Liver (tissue), 9 donors: Measurements from ENCODE around the gene MEDAG. TPM values are rescaled to one million over a fixed set of nuclear protein-coding genes. Genes with fewer than 3 reads are reported as not detected.

Source experiments
- DNase-seq: peaks from one replicate; pipeline ENCODE4 v3.0.0-alpha.2; 2017; ENCODE audit warnings: low spot score
- H3K27ac ChIP-seq, 2 donors: one replicate each; pipeline ENCODE4 v1.7.0; 2013; ENCODE audit warnings: inconsistent platforms in 2 of 2, low read length in 2 of 2, control low read depth in 1 of 2, low read depth in 1 of 2, mild to moderate bottlenecking in 1 of 2
- H3K27me3 ChIP-seq, 4 donors: one replicate each; pipeline versions ENCODE4 v1.6.1 to v1.7.0; 2013; ENCODE audit warnings: low read length in 3 of 4, inconsistent platforms in 1 of 4, mild to moderate bottlenecking in 1 of 4, moderate library complexity in 1 of 4; ENCODE audit not compliant: control insufficient read depth in 4 of 4, insufficient read depth in 4 of 4
- H3K36me3 ChIP-seq, 4 donors: one replicate each; pipeline versions ENCODE4 v1.6.1 to v1.7.0; 2013; ENCODE audit warnings: low read length in 3 of 4, mild to moderate bottlenecking in 3 of 4, low read depth in 1 of 4, moderate library complexity in 1 of 4; ENCODE audit not compliant: control insufficient read depth in 4 of 4, insufficient read depth in 3 of 4
- H3K4me1 ChIP-seq, 4 donors: one replicate each; pipeline versions ENCODE4 v1.6.1 to v1.7.0; 2013; ENCODE audit warnings: low read length in 3 of 4, mild to moderate bottlenecking in 3 of 4, moderate library complexity in 1 of 4; ENCODE audit not compliant: control insufficient read depth in 4 of 4, insufficient read depth in 4 of 4
- H3K4me3 ChIP-seq, 3 donors: one replicate each; pipeline versions ENCODE4 v1.6.1 to v1.7.0; 2013; ENCODE audit warnings: low read length in 3 of 3, control low read depth in 1 of 3, low read depth in 1 of 3, mild to moderate bottlenecking in 1 of 3
- H3K9ac ChIP-seq, 2 donors: one replicate each; pipeline ENCODE4 v1.7.0; 2013; ENCODE audit warnings: low read length in 2 of 2, mild to moderate bottlenecking in 2 of 2, moderate library complexity in 2 of 2, control low read depth in 1 of 2, low read depth in 1 of 2
- H3K9me3 ChIP-seq, 4 donors: one replicate each; pipeline versions ENCODE4 v1.6.1 to v1.7.0; 2013; ENCODE audit warnings: low read length in 3 of 4; ENCODE audit not compliant: control insufficient read depth in 4 of 4
- EGR1 ChIP-seq, 2 donors: IDR thresholded peaks; 2 replicates each; pipeline ENCODE4 v1.6.1; 2016 to 2018; ENCODE audit warnings: antibody characterized with exemption in 2 of 2, low read depth in 2 of 2
- FOXA1 ChIP-seq: IDR thresholded peaks from 2 replicates; pipeline ENCODE4 v1.6.1; 2016; ENCODE audit warnings: antibody characterized with exemption
- FOXA2 ChIP-seq: IDR thresholded peaks from 2 replicates; pipeline ENCODE4 v1.6.1; 2016; ENCODE audit warnings: antibody characterized with exemption
- GABPA ChIP-seq, 2 donors: IDR thresholded peaks in 1 of 2; conservative IDR thresholded peaks in 1 of 2; 2 replicates each; pipeline ENCODE4 v1.6.1; 2016; ENCODE audit warnings: antibody characterized with exemption in 2 of 2, mild to moderate bottlenecking in 1 of 2, moderate library complexity in 1 of 2
- HNF4A ChIP-seq, 2 donors: conservative IDR thresholded peaks; 2 replicates each; pipeline ENCODE4 v1.6.1; 2016; ENCODE audit warnings: antibody characterized with exemption in 2 of 2, mild to moderate bottlenecking in 2 of 2
- HNF4G ChIP-seq: IDR thresholded peaks from 2 replicates; pipeline ENCODE4 v1.6.1; 2016; ENCODE audit warnings: antibody characterized with exemption
- JUND ChIP-seq, 2 donors: IDR thresholded peaks; 2 replicates each; pipeline ENCODE4 v1.6.1; 2016; ENCODE audit warnings: antibody characterized with exemption in 2 of 2
- NR2F2 ChIP-seq: IDR thresholded peaks from 2 replicates; pipeline ENCODE4 v1.6.1; 2016; ENCODE audit warnings: antibody characterized with exemption
- SP1 ChIP-seq: IDR thresholded peaks from 2 replicates; pipeline ENCODE4 v1.6.1; 2018; ENCODE audit warnings: antibody characterized with exemption, mild to moderate bottlenecking
- TAF1 ChIP-seq: conservative IDR thresholded peaks from 2 replicates; pipeline ENCODE4 v1.6.1; 2016; ENCODE audit warnings: antibody characterized with exemption, mild to moderate bottlenecking
- YY1 ChIP-seq: IDR thresholded peaks from 2 replicates; pipeline ENCODE4 v1.6.1; 2016; ENCODE audit warnings: antibody characterized with exemption, mild to moderate bottlenecking
- WGBS: extraction: QIAGEN DNeasy Blood & Tissue Kit; methylation state at CpG from one replicate; pipeline ENCODE4 v1.1.7; 2013; 5-methylcytosine and 5-hydroxymethylcytosine counted together
- polyA plus RNA-seq, 2 donors: library from polyadenylated mRNA; stranded (reverse) in 1 of 2; unstranded in 1 of 2; fragments of 200-250 nt in 1 of 2; fragments of >200 nt in 1 of 2; fragmentation: Nextera tagmentation in 1 of 2; extraction: Ambion mirVana in 1 of 2; gene quantifications; one replicate each; pipeline versions ENCODE4 v1.2.1 to v1.2.3, GENCODE V29; 2013 to 2015
- total RNA-seq, 2 donors: library from RNA; depleted of rRNA; stranded (reverse); fragments of >200 nt; gene quantifications; one replicate each; pipeline ENCODE4 v1.2.3, GENCODE V29; 2014
- TF ChIP-seq, protein P1 (sequence below): IDR thresholded peaks from 2 replicates; pipeline ENCODE4 v1.6.1; 2016; ENCODE audit warnings: antibody characterized with exemption
- TF ChIP-seq, protein P2 (sequence below): IDR thresholded peaks from 2 replicates; pipeline ENCODE4 v1.6.1; 2016; ENCODE audit warnings: antibody characterized with exemption, mild to moderate bottlenecking
- TF ChIP-seq, protein P3 (sequence below): IDR thresholded peaks from 2 replicates; pipeline ENCODE4 v1.6.1; 2016; ENCODE audit warnings: antibody characterized with exemption
- TF ChIP-seq, protein P4 (sequence below): IDR thresholded peaks from 2 replicates; pipeline ENCODE4 v1.6.1; 2016; ENCODE audit warnings: antibody characterized with exemption
- TF ChIP-seq, protein P5 (sequence below): fragments of 150-350 bp; IDR thresholded peaks from 2 replicates; pipeline ENCODE4 v1.5.1; 2017; ENCODE audit warnings: improper control_type of control experiment, low read depth, low read length; ENCODE audit not compliant: missing input control
- donor health status: healthy.
- donor health status: healthy.
- donor health status: healthy.
- donor health status: healthy.
- donor health status: healthy.

MEDAG gene
- total and polyA plus RNA-seq, 4 donors = 0.05 to 0.50 (median 0.27) TPM

DNA sequence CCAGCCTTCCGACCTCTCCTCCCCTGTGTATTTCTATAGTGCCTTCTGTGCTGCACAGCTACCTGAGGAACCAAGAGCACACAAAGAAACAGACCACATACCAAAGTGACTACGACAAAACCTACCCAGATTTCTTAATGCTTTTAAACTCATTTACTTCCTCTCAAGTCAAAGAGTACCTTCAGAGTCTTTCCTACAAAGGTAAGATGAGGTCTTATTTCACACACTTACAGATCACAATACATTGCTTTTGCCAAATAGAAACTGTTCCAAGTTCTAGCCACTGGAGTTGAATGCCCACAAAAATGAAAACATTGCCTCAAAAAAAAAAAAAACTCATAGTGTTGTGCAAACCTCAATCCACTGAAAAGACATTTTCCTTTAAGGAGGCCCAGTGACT, 62.8 kb downstream of the MEDAG start:
- TF ChIP-seq SP1 (no peak), TAF1 (no peak), HNF4G (no peak), GABPA (IDR thresholded peaks at IDR 0.05 in 1 of 2, conservative IDR thresholded peaks at IDR 0.05 in 1 of 2) (no peak), HNF4A (conservative IDR thresholded peaks at IDR 0.05) (no peak), JUND (IDR thresholded peaks at IDR 0.05) (no peak), FOXA1 (no peak), EGR1 (IDR thresholded peaks at IDR 0.05; ENCODE audit: low read depth in 2 of 2) (no peak), YY1 (no peak), NR2F2 (no peak)
- TF ChIP-seq, protein P1, sequence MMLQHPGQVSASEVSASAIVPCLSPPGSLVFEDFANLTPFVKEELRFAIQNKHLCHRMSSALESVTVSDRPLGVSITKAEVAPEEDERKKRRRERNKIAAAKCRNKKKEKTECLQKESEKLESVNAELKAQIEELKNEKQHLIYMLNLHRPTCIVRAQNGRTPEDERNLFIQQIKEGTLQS = no peak
- TF ChIP-seq, protein P2, sequence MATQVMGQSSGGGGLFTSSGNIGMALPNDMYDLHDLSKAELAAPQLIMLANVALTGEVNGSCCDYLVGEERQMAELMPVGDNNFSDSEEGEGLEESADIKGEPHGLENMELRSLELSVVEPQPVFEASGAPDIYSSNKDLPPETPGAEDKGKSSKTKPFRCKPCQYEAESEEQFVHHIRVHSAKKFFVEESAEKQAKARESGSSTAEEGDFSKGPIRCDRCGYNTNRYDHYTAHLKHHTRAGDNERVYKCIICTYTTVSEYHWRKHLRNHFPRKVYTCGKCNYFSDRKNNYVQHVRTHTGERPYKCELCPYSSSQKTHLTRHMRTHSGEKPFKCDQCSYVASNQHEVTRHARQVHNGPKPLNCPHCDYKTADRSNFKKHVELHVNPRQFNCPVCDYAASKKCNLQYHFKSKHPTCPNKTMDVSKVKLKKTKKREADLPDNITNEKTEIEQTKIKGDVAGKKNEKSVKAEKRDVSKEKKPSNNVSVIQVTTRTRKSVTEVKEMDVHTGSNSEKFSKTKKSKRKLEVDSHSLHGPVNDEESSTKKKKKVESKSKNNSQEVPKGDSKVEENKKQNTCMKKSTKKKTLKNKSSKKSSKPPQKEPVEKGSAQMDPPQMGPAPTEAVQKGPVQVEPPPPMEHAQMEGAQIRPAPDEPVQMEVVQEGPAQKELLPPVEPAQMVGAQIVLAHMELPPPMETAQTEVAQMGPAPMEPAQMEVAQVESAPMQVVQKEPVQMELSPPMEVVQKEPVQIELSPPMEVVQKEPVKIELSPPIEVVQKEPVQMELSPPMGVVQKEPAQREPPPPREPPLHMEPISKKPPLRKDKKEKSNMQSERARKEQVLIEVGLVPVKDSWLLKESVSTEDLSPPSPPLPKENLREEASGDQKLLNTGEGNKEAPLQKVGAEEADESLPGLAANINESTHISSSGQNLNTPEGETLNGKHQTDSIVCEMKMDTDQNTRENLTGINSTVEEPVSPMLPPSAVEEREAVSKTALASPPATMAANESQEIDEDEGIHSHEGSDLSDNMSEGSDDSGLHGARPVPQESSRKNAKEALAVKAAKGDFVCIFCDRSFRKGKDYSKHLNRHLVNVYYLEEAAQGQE = no peak
- TF ChIP-seq, protein P3, sequence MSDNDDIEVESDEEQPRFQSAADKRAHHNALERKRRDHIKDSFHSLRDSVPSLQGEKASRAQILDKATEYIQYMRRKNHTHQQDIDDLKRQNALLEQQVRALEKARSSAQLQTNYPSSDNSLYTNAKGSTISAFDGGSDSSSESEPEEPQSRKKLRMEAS = no peak
- TF ChIP-seq, protein P4, sequence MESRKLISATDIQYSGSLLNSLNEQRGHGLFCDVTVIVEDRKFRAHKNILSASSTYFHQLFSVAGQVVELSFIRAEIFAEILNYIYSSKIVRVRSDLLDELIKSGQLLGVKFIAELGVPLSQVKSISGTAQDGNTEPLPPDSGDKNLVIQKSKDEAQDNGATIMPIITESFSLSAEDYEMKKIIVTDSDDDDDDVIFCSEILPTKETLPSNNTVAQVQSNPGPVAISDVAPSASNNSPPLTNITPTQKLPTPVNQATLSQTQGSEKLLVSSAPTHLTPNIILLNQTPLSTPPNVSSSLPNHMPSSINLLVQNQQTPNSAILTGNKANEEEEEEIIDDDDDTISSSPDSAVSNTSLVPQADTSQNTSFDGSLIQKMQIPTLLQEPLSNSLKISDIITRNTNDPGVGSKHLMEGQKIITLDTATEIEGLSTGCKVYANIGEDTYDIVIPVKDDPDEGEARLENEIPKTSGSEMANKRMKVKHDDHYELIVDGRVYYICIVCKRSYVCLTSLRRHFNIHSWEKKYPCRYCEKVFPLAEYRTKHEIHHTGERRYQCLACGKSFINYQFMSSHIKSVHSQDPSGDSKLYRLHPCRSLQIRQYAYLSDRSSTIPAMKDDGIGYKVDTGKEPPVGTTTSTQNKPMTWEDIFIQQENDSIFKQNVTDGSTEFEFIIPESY = no peak
- Histone ChIP-seq H3K27me3 (peaks cover 0 to 2% (median under 1%) of the 10 kb centered on the region in 4 donors), H3K27ac (no peak overlapping the region)

DNA sequence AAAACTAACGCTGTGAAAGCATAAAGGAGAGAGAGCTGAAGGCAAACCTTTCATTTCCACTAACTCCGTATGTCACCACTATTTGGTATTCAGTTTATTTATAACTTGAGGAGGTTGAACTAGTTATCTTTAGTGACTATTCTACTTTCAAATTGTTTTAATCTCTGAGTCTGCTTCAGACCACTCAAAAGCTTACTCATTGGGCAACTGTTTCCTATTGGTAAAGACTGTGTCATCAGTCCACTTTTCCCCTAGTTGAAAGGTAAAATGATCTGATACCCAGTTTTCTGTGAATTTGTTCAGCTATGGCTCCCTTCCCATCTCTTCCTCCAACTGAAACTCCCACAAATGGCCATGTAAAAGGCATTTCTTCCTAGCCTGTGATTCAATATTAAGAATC, 65.5 kb downstream of the MEDAG start:
- WGBS = 73% methylated on average over 2 of the region's 2 CpGs
- Histone ChIP-seq H3K9ac (no peak overlapping the region), H3K36me3 (no peaks in the 10 kb centered on the region), H3K4me3 (no peak overlapping the region), H3K9me3 (no peaks in the 10 kb centered on the region), H3K27ac (no peak overlapping the region), H3K4me1 (no peaks in the 10 kb centered on the region), H3K27me3 (peaks cover 0 to 2% (median 0%) of the 10 kb centered on the region in 4 donors)
- no peak for DNase-seq
- TF ChIP-seq, protein P5, sequence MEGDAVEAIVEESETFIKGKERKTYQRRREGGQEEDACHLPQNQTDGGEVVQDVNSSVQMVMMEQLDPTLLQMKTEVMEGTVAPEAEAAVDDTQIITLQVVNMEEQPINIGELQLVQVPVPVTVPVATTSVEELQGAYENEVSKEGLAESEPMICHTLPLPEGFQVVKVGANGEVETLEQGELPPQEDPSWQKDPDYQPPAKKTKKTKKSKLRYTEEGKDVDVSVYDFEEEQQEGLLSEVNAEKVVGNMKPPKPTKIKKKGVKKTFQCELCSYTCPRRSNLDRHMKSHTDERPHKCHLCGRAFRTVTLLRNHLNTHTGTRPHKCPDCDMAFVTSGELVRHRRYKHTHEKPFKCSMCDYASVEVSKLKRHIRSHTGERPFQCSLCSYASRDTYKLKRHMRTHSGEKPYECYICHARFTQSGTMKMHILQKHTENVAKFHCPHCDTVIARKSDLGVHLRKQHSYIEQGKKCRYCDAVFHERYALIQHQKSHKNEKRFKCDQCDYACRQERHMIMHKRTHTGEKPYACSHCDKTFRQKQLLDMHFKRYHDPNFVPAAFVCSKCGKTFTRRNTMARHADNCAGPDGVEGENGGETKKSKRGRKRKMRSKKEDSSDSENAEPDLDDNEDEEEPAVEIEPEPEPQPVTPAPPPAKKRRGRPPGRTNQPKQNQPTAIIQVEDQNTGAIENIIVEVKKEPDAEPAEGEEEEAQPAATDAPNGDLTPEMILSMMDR = no peak
- TF ChIP-seq FOXA1 (no peak), FOXA2 (no peak), NR2F2 (no peak), GABPA (IDR thresholded peaks at IDR 0.05 in 1 of 2, conservative IDR thresholded peaks at IDR 0.05 in 1 of 2) (no peak), SP1 (no peak), HNF4A (conservative IDR thresholded peaks at IDR 0.05) (no peak)
- TF ChIP-seq, protein P3 = no peak

More for the DNA sequence above, 62.8 kb downstream of the MEDAG start:
- H3K4me3 ChIP-seq = no peak overlapping the region
- H3K4me1 ChIP-seq = no peaks in the 10 kb centered on the region
- H3K9ac ChIP-seq = no peak overlapping the region
- no peaks in the 10 kb centered on the region for H3K36me3 ChIP-seq
- 58% methylated on average over 2 of the region's 2 CpGs for WGBS
- H3K9me3 ChIP-seq = no peaks in the 10 kb centered on the region
- no peak for DNase-seq
